Colon (tissue), 2 donors: Measurements from ENCODE around the gene LYSMD4.
"Not testable (repeated sequence)": the region's sequence is repeated elsewhere in the genome, so short reads cannot be mapped to it uniquely, and the experiment has no call there.

Source experiments
- FAIRE-seq: peaks from 2 replicates; lab custom pipeline; 2012; peaks lifted over from hg19 to GRCh38; lab: Jason Lieb, UNC
- donor health status: control.
- donor health status: control.

The LYSMD4 gene

DNA sequence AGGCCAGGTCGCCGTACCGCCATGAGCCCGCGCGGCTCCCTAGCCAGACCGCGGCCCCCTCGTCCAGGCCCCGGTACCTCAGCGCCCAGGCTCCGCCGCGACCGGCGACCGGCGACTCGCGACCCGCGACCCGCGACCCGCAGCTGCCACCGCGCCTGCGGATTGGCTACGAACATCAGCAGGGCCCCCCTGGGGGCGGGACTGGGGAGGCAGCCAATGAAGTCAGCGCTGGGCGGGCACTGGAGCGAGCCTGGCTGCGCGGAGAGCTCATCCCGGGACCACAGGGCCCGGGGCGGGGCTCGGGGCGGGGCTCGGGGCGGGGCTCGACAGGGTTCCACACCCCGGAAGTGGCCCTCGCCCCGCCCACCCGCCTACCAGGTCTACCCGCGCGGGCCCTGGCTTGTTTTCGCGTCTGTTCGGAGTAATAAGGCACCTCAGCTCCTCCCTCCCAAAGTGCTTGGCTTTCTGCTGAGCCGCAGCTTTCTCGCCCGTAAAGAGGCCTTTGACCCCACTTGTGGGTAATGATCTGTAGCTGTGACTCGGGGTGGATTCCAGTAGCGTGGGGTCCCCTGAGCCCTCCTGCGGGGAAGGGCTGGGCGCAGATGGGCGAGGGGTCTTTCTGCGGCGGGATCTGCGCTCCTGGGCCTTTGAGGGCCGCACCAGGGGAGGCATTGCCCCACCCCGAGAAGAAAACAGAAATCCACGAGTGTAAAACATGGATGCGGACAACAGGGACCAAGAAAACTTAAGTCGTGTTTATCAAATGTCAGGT lies at the start of gene LYSMD4:
Gene LYSMD4, minus strand, starts transcription at position 170 of the 772 bp plus-strand sequence. CDS start 1,438 bp downstream, outside the sequence.
- no peak for FAIRE-seq

DNA sequence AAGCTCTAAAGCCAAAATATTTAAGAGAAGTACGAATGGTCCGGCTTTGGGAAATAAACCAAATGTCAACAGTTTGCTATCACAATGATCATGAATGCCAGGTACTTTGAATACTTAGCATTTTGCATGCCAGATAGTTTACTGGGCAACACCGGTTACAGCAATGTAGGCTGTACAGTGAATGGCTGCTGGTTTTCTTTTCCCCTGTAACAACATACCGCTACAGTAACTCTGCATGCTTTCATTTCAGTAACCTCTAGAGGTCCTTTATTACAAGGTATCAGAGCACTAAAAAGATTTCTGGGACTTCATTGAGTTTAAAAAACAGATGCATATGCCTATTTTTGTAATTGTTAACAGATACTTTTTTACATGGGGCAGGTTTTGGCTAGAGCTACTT lies 48.8 kb upstream of the LYSMD4 start:
- not testable (repeated sequence) for FAIRE-seq

GRCh38 chr15:99777144-99777543 lies 43.9 kb upstream of the LYSMD4 start:
- no peak for FAIRE-seq

- no peak for FAIRE-seq
Observed at GRCh38 chr15:99764522-99764921, 31.3 kb upstream of the LYSMD4 start.

GRCh38 chr15:99763827-99764226 lies 30.6 kb upstream of the LYSMD4 start:
- FAIRE-seq = no peak

DNA sequence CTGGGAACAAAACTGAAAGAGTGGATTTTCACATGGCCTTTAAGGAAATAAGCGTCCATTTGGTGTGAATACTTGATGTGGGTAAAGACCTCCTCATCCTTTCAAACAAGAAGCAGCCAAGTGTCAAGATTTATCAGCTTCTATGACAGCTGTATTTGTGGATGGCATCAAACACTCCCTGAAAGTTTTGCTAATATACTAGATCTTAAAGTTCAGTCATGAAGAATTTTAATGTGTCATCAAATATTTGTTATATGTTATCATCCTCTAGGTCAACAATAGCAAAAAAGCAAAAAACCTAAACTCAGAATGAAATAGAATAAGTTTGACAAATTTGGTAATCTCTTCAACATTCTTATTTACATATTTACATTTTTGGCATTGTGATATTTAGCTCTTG lies 29.1 kb upstream of the LYSMD4 start:
- FAIRE-seq = no peak

DNA sequence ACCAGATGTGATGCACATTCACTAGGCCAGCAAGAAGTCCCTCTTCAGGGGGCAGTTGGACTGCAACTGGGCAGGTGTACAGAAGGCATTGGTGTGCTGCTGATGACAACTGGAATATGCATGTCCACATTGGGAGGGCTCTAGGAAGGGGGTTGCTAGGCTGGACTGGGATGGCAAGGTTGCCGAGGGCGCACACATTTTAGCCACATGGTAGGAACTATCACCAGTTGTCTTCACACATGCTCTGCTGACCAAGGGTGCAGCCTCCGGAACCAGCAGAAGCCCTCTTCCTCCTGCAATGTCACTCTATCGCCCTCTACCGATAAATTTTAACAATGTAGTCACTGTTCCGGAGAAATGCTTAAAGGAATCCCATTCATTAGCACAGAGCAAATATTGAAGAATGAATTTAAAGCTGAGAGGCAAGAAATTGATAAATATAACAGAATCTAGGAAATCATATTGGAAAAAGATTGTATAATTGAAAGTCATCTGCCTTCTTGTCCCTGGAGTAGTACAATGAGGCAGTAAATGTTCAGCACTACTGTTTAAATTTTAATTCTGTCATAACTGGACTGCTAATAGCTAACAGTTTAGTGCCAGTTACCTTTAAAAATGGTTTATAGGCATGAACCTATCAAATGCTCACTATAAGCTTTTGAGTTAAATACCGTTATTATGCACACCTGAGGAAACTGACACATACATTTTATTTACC lies 22.6 kb upstream of the LYSMD4 start:
- FAIRE-seq = no peak

DNA sequence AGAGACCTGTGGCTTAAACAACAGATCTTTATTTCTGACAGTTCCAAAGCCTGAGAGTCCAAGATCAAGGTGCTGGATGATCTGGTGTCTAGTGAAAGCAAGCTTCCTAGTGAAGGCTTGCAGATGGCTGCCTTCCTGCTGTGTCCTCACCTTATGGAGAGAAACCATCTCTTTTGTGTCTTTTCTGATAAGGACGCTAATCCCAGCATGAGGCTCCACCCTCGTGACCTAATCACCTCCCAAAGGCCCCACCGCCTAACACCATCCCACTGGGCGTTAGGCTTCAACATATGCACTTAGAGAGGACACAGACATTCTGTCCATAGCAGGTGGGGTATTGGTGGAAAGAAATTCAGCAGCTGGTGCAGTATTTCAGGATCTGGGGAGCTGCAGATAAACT lies 19.8 kb upstream of the LYSMD4 start:
- no peak for FAIRE-seq

GRCh38 chr15:99752556-99752955 lies 19.3 kb upstream of the LYSMD4 start:
- no peak for FAIRE-seq

GRCh38 chr15:99750326-99750725 lies 17.1 kb upstream of the LYSMD4 start:
- FAIRE-seq = not testable (repeated sequence)

DNA sequence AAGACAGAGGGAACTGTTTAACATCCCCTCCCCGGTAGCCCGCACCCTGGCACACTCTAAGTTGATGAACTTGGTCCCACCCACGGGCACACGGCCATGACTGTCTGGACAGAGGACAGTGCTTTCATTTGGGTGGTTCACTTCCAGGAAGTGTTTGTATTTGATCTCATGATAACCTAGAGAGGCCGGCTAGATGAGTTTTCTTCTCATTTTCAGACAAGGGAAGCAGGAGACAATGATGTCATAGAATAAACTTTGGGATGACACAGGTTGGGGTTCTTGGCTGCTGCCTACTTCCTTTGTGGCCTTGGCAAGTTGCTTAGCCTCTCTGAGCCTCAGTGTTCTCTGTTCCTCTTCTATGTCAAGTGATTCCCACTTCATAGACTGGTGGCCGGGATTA lies 16.1 kb upstream of the LYSMD4 start:
- no peak for FAIRE-seq

GRCh38 chr15:99745370-99746086 lies 12.3 kb upstream of the LYSMD4 start:
- no peak for FAIRE-seq

DNA sequence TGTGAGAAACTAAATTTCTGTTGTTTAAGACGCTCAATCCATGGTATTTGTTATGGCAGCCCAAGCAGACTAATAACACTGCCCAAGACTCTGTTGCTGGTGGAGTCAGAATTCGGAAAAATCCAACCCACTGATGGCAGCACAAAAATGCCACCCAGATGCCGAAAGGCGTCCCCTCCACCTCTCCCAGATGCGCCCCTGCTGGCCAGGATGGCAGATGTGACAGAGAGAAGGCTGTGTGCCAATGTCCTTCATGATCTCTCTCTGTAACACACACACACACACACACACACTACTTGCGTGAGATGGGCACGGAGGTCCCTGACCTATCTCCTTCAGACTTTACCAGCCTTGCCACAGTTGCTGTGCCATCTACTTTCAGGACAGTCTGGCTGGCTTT lies 10.9 kb upstream of the LYSMD4 start:
- no peak for FAIRE-seq

DNA sequence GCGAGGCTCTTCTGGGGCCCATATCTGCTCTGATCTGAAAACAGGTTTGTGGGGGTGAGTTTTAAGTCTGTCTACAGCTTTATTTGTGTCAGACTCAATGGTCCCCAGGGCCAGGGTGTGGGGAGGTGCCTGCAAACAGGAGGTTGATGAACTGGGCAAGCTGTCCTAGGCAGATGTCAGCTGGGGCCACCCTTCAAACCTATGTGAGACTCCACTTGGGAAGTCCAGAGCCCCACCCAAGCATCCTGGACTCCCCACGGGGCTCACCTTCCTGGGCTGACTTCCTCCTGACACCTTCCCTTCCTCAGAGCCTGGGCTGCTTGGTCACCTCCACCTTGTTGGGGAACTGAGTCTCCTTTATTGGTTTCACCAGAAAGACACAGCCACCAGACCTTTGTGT lies 8.6 kb upstream of the LYSMD4 start:
- FAIRE-seq = no peak

DNA sequence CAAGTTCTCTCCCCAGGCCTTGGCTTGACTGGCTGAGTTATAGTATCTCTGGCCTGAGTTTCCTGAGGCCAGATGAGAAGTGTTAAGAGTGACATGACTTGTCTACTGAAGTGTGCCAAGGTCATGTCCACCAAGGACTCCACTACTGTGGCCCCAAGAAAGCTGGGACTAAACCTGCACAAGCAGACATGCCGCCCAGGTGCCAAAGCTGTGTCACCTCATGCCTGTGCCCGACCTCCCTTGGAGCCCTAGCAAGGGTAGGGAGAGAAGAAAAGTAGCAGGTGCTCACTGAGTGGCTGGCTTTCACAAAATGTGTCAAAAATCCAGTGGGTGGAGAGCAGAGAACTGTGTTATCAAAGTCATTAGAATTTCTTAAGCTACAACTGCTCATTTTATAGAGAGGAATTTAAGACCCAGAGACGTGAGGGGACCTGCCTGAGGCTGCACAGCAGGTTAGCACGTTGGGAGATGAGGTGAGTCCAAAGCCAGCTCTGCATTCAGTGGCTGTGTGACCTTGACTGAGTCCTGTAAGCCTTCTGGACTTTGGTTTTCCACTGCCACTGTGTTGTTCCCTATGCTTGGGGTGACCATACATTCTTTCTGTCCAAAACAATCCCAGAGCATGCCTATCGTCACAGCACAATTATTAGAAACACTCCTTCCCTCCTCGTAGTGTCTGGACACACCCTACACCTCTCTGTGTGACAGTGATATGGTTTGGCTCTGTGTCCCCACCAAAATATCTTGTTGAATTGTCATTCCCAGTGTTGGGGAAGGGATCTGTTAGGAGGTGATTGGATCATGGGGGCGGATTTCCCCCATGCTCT lies 5.0 kb upstream of the LYSMD4 start:
- FAIRE-seq = no peak

GRCh38 chr15:99736702-99737101 lies 3.5 kb upstream of the LYSMD4 start:
- no peak for FAIRE-seq

- FAIRE-seq = no peak
Observed at GRCh38 chr15:99735868-99736267, 2.6 kb upstream of the LYSMD4 start.

GRCh38 chr15:99734575-99734974 lies 1.3 kb upstream of the LYSMD4 start:
- FAIRE-seq = no peak

GRCh38 chr15:99734040-99734291 lies 729 bp upstream of the LYSMD4 start:
- not testable (repeated sequence) for FAIRE-seq

DNA sequence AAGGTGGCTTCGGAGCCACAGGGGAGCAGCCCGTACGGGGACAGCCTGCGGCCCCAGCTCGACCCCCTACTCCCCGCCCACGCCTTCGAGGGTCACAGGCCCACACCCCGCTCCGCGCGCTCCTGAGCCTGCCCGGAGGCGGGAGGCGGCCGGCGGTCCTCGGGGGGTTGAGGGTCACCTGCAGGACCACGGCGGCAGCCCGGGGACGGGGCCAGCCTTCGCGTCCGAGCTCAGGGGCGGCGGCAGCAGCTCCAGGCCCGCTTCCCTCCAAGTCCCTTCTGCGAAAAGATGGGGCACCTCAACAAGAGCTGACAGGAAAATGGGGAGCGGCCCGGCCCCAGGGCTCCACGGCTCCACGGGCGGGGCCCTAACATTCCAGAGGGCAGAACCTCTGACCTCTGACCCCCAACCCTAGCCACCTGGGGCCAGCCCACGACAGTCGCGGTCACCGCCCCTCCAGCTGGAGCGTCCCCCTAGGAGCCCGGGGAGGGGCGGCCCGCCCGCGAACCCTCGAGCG lies 428 bp downstream of the LYSMD4 start:
- no peak for FAIRE-seq

GRCh38 chr15:99732124-99732750 lies 1.0 kb downstream of the LYSMD4 start:
- FAIRE-seq = no peak
